A549 (cell line): ENCODE results near the gene PLEKHH3. TPM values are rescaled to one million over a fixed set of nuclear protein-coding genes. Genes with fewer than 3 reads are reported as not detected.
A peak's percentile ranks its signal among the peaks of the same experiment; 100 is the strongest.
"Not testable (repeated sequence)": the region's sequence is repeated elsewhere in the genome, so short reads cannot be mapped to it uniquely, and the experiment has no call there.

ENCODE experiments used
- ATAC-seq, 2 experiments: fragments of 200-7000 bp in 1 of 2; fragments of >200 bp in 1 of 2; cut with Nextera tagmentation in 1 of 2; cut with Tn5 transposase in 1 of 2; 3 replicates each; pipeline versions ENCODE4 v1.8.0 to v1.9.1; 2018 to 2020; ENCODE audit warnings: mild to moderate bottlenecking in 1 of 2, moderate library complexity in 1 of 2
- CTCF ChIA-PET: fragments of 300-600 bp; sonication (Branson Sonifier 250); formaldehyde crosslinking; extraction: SDS; loops from one replicate; lab custom pipeline; 2021; ENCODE audit warnings: antibody characterized with exemption, inconsistent platforms; lab: Yijun Ruan, JAX
- POLR2A ChIA-PET: fragments of 350-600 bp; formaldehyde crosslinking; extraction: SDS; loops from one replicate; lab custom pipeline; 2021; ENCODE audit warnings: antibody characterized with exemption, inconsistent platforms; lab: Yijun Ruan, JAX
- DNase-seq, 2 experiments: peaks; one replicate each; pipeline versions ENCODE4 v3.0.0 to v3.0.0-alpha.2; 2011 to 2016; ENCODE audit warnings: low read depth in 1 of 2, low spot score in 1 of 2
- FAIRE-seq: peaks from 2 replicates; lab custom pipeline; 2011; peaks lifted over from hg19 to GRCh38; lab: Jason Lieb, UNC
- H3K27ac ChIP-seq, 2 experiments: fragments of >200 bp; sonication (Bioruptor Twin); formaldehyde crosslinking; 3 replicates each; pipeline ENCODE4 v1.5.1; 2016 to 2017
- H3K4me1 ChIP-seq: fragments of >200 bp; sonication (Bioruptor Twin); formaldehyde crosslinking; 3 replicates; pipeline ENCODE4 v1.6.1; 2016
- H3K4me2 ChIP-seq: fragments of >200 bp; sonication (Bioruptor Twin); formaldehyde crosslinking; 3 replicates; pipeline ENCODE4 v1.6.1; 2016
- H3K4me3 ChIP-seq: fragments of >200 bp; sonication (Bioruptor Twin); formaldehyde crosslinking; 3 replicates; pipeline ENCODE4 v1.5.1; 2016
- H3K9me3 ChIP-seq: fragments of >200 bp; sonication (Bioruptor Twin); formaldehyde crosslinking; 3 replicates; pipeline ENCODE4 v1.6.1; 2016
- ATOH8 ChIP-seq: fragments of 250-450 bp; sonication (Bioruptor Pico); IDR thresholded peaks from 2 replicates; pipeline ENCODE4 v1.5.0; 2020; ENCODE audit warnings: low read depth, mild to moderate bottlenecking, moderate library complexity
- FOSL2 ChIP-seq, 2 experiments: fragments of 450-650 bp in 1 of 2; fragments of >200 bp in 1 of 2; sonication (Bioruptor Twin) in 1 of 2; formaldehyde crosslinking; IDR thresholded peaks; 2 replicates each; pipeline versions ENCODE4 v1.5.0 to v1.6.1; 2016 to 2020; ENCODE audit warnings: mild to moderate bottlenecking in 1 of 2, moderate library complexity in 1 of 2
- GATA3 ChIP-seq: IDR thresholded peaks from 2 replicates; pipeline ENCODE4 v1.6.1; 2012; ENCODE audit warnings: borderline replicate concordance
- JUN ChIP-seq, 2 experiments: fragments of >200 bp; sonication (Bioruptor Twin); formaldehyde crosslinking; IDR thresholded peaks; 2 replicates in 1 of 2; 3 replicates in 1 of 2; pipeline ENCODE4 v1.6.1; 2016 to 2017
- JUNB ChIP-seq: fragments of >200 bp; sonication (Bioruptor Twin); formaldehyde crosslinking; IDR thresholded peaks from 2 replicates; pipeline ENCODE4 v1.6.1; 2016
- KDM5A ChIP-seq: fragments of 200-600 bp; sonication (generic); IDR thresholded peaks from 2 replicates; pipeline ENCODE4 v1.6.1; 2016; ENCODE audit warnings: antibody characterized with exemption, mild to moderate bottlenecking
- MAX ChIP-seq: IDR thresholded peaks from 2 replicates; pipeline ENCODE4 v1.6.1; 2012
- PBX3 ChIP-seq: IDR thresholded peaks from 2 replicates; pipeline ENCODE4 v1.6.1; 2012
- POLR2AphosphoS2 ChIP-seq: conservative IDR thresholded peaks from 2 replicates; pipeline ENCODE4 v1.6.1; 2012; ENCODE audit warnings: low read length, improper control_type of control experiment, inconsistent platforms
- RAD21 ChIP-seq, 2 experiments: fragments of >200 bp in 1 of 2; sonication (Bioruptor Twin) in 1 of 2; formaldehyde crosslinking in 1 of 2; IDR thresholded peaks in 1 of 2; conservative IDR thresholded peaks in 1 of 2; 2 replicates in 1 of 2; 3 replicates in 1 of 2; pipeline ENCODE4 v1.6.1; 2012 to 2018; ENCODE audit warnings: inconsistent platforms in 1 of 2
- RCOR1 ChIP-seq: fragments of 150-350 bp; IDR thresholded peaks from 2 replicates; pipeline ENCODE4 v1.6.1; 2014; ENCODE audit warnings: antibody characterized with exemption, low read length, low read depth
- SMC3 ChIP-seq: fragments of >200 bp; sonication (Bioruptor Twin); formaldehyde crosslinking; IDR thresholded peaks from 3 replicates; pipeline ENCODE4 v1.6.1; 2018; ENCODE audit warnings: inconsistent platforms
- WGBS: methylation state at CpG from one replicate; pipeline ENCODE4 v1.1.6; 2017; ENCODE audit errors: missing lambda C conversion rate; 5-methylcytosine and 5-hydroxymethylcytosine counted together
- polyA plus RNA-seq, 4 experiments: library from polyadenylated mRNA; depleted of rRNA in 3 of 4; stranded (reverse); fragments of >200 nt; fragmentation: RNase III in 1 of 4; extraction: RNeasy Plus Mini Kit Qiagen cat#74134 plus additional on column Dnase treatment in 1 of 4; gene quantifications; 2 replicates in 3 of 4; 3 replicates in 1 of 4; pipeline ENCODE4 v1.2.3, GENCODE V29; 2011 to 2017

Gene PLEKHH3
- polyA plus RNA-seq, 2 of the 4 experiments (the other 2 are of a cell fraction), result 5.5 to 14.0 TPM

- 94% methylated on average over 12 of the region's 12 CpGs for WGBS
- POLR2A ChIA-PET, result no interaction called here
- H3K4me1 ChIP-seq, result peaks cover 44% of the 10 kb centered on the region
- no peak overlapping the region for H3K4me3 ChIP-seq
- ATAC-seq (no peak), DNase-seq (no peak), FAIRE-seq (no peak)
- CTCF ChIA-PET, result interaction anchor here (1.0 to 15.7 kb wide), 8 partner anchors 9 to 89 kb away, joined by 3 to 394 read pairs (median 6); partner anchors contain the start of genes PLEKHH3, PSMC3IP, RETREG3 and TUBG1
- no peak overlapping the region for H3K4me2 ChIP-seq
- H3K27ac ChIP-seq, result peak overlapping the region in 1 of 2 experiments; percentile 2; a peak in 2 of 6 replicates
- TF ChIP-seq PBX3 (no peak), ATOH8 (CRISPR knock-in tag) (no peak), RCOR1 (no peak)
- no peaks in the 10 kb centered on the region for H3K9me3 ChIP-seq
These were observed 7.2 kb downstream of the PLEKHH3 start for GRCh38 chr17:42669705-42669976.

GRCh38 chr17:42667088-42667951, 9.5 kb downstream of the PLEKHH3 start:
- peak; percentile 99 for FAIRE-seq
- TF ChIP-seq GATA3 (peak; percentile 61; the same call in 1 of the 2 replicates), JUN (IDR thresholded peaks at IDR 0.05) (peak; percentile 42 to 73; a peak in 4 of 5 replicates), RAD21 (conservative IDR thresholded peaks at IDR 0.05 in 1 of 2, IDR thresholded peaks at IDR 0.05 in 1 of 2) (peak in 1 of 2 experiments; percentile 8; a peak in 1 of 5 replicates), FOSL2 (IDR thresholded peaks at IDR 0.05) (peak; percentile 75; the same call in 1 of the 2 replicates), FOSL2 (CRISPR knock-in tag; IDR thresholded peaks at IDR 0.05) (peak; percentile 98), JUNB (peak; percentile 21; the same call in 1 of the 2 replicates), POLR2AphosphoS2 (0 out of 2 replicates have a peak, but pooled peaks have one; percentile 36), SMC3 (0 out of 3 replicates have a peak, but pooled peaks have one; percentile 12), MAX (peak; percentile 76), RCOR1 (no peak), PBX3 (peak; percentile 93), KDM5A (no peak)
- WGBS, result 22% methylated on average over 7 of the region's 7 CpGs

GRCh38 chr17:42666126-42666525, 10.7 kb downstream of the PLEKHH3 start:
- CTCF ChIA-PET, result interaction anchor here (1.8 to 15.7 kb wide), 3 partner anchors 10 to 86 kb away, joined by 7 to 394 read pairs (median 49); partner anchors contain the start of genes PLEKHH3 and PSMC3IP
- H3K4me3 ChIP-seq, H3K9me3 ChIP-seq, FAIRE-seq, ATAC-seq, H3K4me2 ChIP-seq, H3K27ac ChIP-seq, POLR2A ChIA-PET, DNase-seq: not testable (repeated sequence)
- peaks cover 35% of the 10 kb centered on the region for H3K4me1 ChIP-seq
- 87% methylated on average over 11 of the region's 16 CpGs for WGBS

More at GRCh38 chr17:42667088-42667951, 9.5 kb downstream of the PLEKHH3 start:
- DNase-seq, result peak; percentile 96 to 99
- peak; percentile 95 to 96 for ATAC-seq
- Histone ChIP-seq H3K4me2 (peak overlapping the region; percentile 76), H3K27ac (peak overlapping the region; percentile 78), H3K9me3 (no peaks in the 10 kb centered on the region), H3K4me1 (peaks cover 32% of the 10 kb centered on the region), H3K4me3 (0 out of 3 replicates have a peak overlapping the region, but pooled peaks have one; percentile 7)
- POLR2A ChIA-PET, result interaction anchor here (0.5 to 3.0 kb wide), 6 partner anchors 8 to 107 kb away, joined by 3 to 63 read pairs (median 8); partner anchors contain the start of genes PLEKHH3, PSMC3IP, RETREG3 and TUBG1
- CTCF ChIA-PET, result interaction anchor here (0.8 to 15.7 kb wide), 9 partner anchors 8 to 96 kb away, joined by 3 to 394 read pairs (median 8); partner anchors contain the start of genes PLEKHH3, PSMC3IP, RETREG3 and TUBG1
